ENCODE results near the gene NTM. TPM values are rescaled to one million over a fixed set of nuclear protein-coding genes. Genes with fewer than 3 reads are reported as not detected.

The NTM gene
- total RNA-seq, 1 experiment from 2014 or later = not detected

- H3K36me3 ChIP-seq (ENCODE audit: control insufficient read depth in 1 of 2, insufficient read depth in 2 of 2, low read length in 2 of 2) = no peaks in the 10 kb centered on the region
- H4K20me1 ChIP-seq (ENCODE audit: insufficient read depth) = no peaks in the 10 kb centered on the region
- TF ChIP-seq CEBPB (IDR thresholded peaks at IDR 0.05; ENCODE audit: low read depth) (no peak), POLR2AphosphoS5 (IDR thresholded peaks at IDR 0.05; ENCODE audit: low read depth, low read length) (no peak), POLR2A (IDR thresholded peaks at IDR 0.05; ENCODE audit: borderline replicate concordance, extremely low read depth, insufficient read depth, insufficient read length) (no peak), JUND (IDR thresholded peaks at IDR 0.05) (no peak), MAX (IDR thresholded peaks at IDR 0.05) (no peak)
- TF ChIP-seq, protein P1, sequence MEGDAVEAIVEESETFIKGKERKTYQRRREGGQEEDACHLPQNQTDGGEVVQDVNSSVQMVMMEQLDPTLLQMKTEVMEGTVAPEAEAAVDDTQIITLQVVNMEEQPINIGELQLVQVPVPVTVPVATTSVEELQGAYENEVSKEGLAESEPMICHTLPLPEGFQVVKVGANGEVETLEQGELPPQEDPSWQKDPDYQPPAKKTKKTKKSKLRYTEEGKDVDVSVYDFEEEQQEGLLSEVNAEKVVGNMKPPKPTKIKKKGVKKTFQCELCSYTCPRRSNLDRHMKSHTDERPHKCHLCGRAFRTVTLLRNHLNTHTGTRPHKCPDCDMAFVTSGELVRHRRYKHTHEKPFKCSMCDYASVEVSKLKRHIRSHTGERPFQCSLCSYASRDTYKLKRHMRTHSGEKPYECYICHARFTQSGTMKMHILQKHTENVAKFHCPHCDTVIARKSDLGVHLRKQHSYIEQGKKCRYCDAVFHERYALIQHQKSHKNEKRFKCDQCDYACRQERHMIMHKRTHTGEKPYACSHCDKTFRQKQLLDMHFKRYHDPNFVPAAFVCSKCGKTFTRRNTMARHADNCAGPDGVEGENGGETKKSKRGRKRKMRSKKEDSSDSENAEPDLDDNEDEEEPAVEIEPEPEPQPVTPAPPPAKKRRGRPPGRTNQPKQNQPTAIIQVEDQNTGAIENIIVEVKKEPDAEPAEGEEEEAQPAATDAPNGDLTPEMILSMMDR (IDR thresholded peaks at IDR 0.05 in 2 of 3, conservative IDR thresholded peaks at IDR 0.05 in 1 of 3; ENCODE audit: borderline replicate concordance in 1 of 3, insufficient read depth in 1 of 3, low read depth in 2 of 3, low read length in 2 of 3) = no peak
- POLR2A ChIA-PET = no interaction called here
- intact Hi-C loops (cut with micrococcal nuclease) = no loop called here
- no peak overlapping the region for H3K9ac ChIP-seq (ENCODE audit: low read length)
- RAD21 ChIA-PET (ENCODE audit: low non-redundant PET in 1 of 2, low total read pairs in 2 of 2, uncharacterized antibody in 2 of 2, unreplicated experiment in 2 of 2) = no interaction called here
- peaks cover 0 to 11% of the 10 kb centered on the region in 2 experiments; a peak in 1 of 4 replicates for H3K9me3 ChIP-seq (ENCODE audit: control insufficient read depth in 1 of 2, insufficient read depth in 1 of 2, low read depth in 1 of 2, low read length in 2 of 2)
- no peaks in the 10 kb centered on the region for H3K27me3 ChIP-seq (ENCODE audit: insufficient read depth, low read length)
- CTCF ChIA-PET = no interaction called here
- H3K27ac ChIP-seq (ENCODE audit: low read depth, low read length) = no peak overlapping the region
- H3K4me1 ChIP-seq (ENCODE audit: control insufficient read depth in 1 of 2, insufficient read depth in 2 of 2, low read length in 2 of 2) = no peaks in the 10 kb centered on the region
- DNase-seq (ENCODE audit: low read depth, low spot score) (no peak), ATAC-seq (no peak)
- BruUV-seq (replicated peaks) = no TSS peak
- H3K4me3 ChIP-seq (replicated peaks in 1 of 2; ENCODE audit: low read depth in 1 of 2, low read length in 2 of 2) = no peak overlapping the region
- H3K4me2 ChIP-seq (ENCODE audit: low read length) = no peak overlapping the region
- no peaks in the 10 kb centered on the region for H3K9me2 ChIP-seq (ENCODE audit: insufficient read depth)
- H2AFZ ChIP-seq (ENCODE audit: low read depth, low read length, poor library complexity, severe bottlenecking) = no peak overlapping the region
- no peaks in the 10 kb centered on the region for H3K79me2 ChIP-seq (ENCODE audit: insufficient read depth, low read length)
Measured at GRCh38 chr11:131392528-131393255, 22.3 kb downstream of the NTM start.

DNA sequence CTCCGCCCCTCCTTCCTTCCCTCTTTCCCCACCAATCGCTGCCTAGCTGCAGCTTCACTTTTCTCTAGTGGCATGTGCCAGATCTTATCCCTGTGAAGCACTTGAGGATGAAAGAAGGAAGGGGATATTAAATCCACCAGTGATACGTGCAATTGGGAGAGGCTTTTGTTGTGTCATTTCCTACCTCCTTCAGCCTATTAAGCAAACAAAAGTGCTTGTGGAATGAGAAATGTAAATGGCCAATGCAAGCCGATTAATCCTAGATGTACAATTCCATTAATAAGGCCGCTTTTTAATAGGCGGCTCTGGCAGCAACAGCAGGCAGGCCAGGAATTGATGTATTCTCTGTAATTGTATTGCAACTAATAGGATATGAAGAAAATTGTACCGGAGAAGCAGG, 23.3 kb downstream of the NTM start:
- RAD21 ChIA-PET (ENCODE audit: low non-redundant PET in 1 of 2, low total read pairs in 2 of 2, uncharacterized antibody in 2 of 2, unreplicated experiment in 2 of 2) = no interaction called here
- no peaks in the 10 kb centered on the region for H4K20me1 ChIP-seq (ENCODE audit: insufficient read depth)
- H3K4me2 ChIP-seq (ENCODE audit: low read length) = no peak overlapping the region
- no peak overlapping the region for H3K4me3 ChIP-seq (replicated peaks in 1 of 2; ENCODE audit: low read depth in 1 of 2, low read length in 2 of 2)
- no peaks in the 10 kb centered on the region for H3K79me2 ChIP-seq (ENCODE audit: insufficient read depth, low read length)
- peaks cover 0 to 11% of the 10 kb centered on the region in 2 experiments; a peak in 1 of 4 replicates for H3K9me3 ChIP-seq (ENCODE audit: control insufficient read depth in 1 of 2, insufficient read depth in 1 of 2, low read depth in 1 of 2, low read length in 2 of 2)
- no peak overlapping the region for H2AFZ ChIP-seq (ENCODE audit: low read depth, low read length, poor library complexity, severe bottlenecking)
- no peaks in the 10 kb centered on the region for H3K4me1 ChIP-seq (ENCODE audit: control insufficient read depth in 1 of 2, insufficient read depth in 2 of 2, low read length in 2 of 2)
- no peak overlapping the region for H3K9ac ChIP-seq (ENCODE audit: low read length)
- intact Hi-C loops (cut with micrococcal nuclease) = no loop called here
- no peak for DNase-seq (ENCODE audit: low read depth, low spot score)
- H3K36me3 ChIP-seq (ENCODE audit: control insufficient read depth in 1 of 2, insufficient read depth in 2 of 2, low read length in 2 of 2) = no peaks in the 10 kb centered on the region
- H3K9me2 ChIP-seq (ENCODE audit: insufficient read depth) = no peaks in the 10 kb centered on the region
- no peaks in the 10 kb centered on the region for H3K27me3 ChIP-seq (ENCODE audit: insufficient read depth, low read length)
- ATAC-seq = no peak
- CTCF ChIA-PET = no interaction called here
- BruUV-seq (replicated peaks) = no TSS peak
- POLR2A ChIA-PET = no interaction called here
- H3K27ac ChIP-seq (ENCODE audit: low read depth, low read length) = no peak overlapping the region
- TF ChIP-seq SIN3A (IDR thresholded peaks at IDR 0.05; ENCODE audit: low read depth) (no peak), RAD21 (IDR thresholded peaks at IDR 0.05; ENCODE audit: low read depth) (no peak), EZH2phosphoT487 (IDR thresholded peaks at IDR 0.05; ENCODE audit: borderline replicate concordance) (no peak), EGR1 (IDR thresholded peaks at IDR 0.05; ENCODE audit: low read depth) (no peak), POLR2A (IDR thresholded peaks at IDR 0.05; ENCODE audit: borderline replicate concordance, extremely low read depth, insufficient read depth, insufficient read length) (no peak), ZFX (IDR thresholded peaks at IDR 0.05) (no peak), CBX3 (IDR thresholded peaks at IDR 0.05; ENCODE audit: low read depth) (no peak), ELF1 (IDR thresholded peaks at IDR 0.05; ENCODE audit: borderline replicate concordance, low read depth) (no peak), MAX (IDR thresholded peaks at IDR 0.05) (no peak), TCF7L2 (IDR thresholded peaks at IDR 0.05; ENCODE audit: borderline replicate concordance, extremely low read depth, insufficient read depth, insufficient read length) (no peak), ZBTB33 (IDR thresholded peaks at IDR 0.05; ENCODE audit: extremely low read depth, insufficient replicate concordance, low read length) (no peak), YY1 (IDR thresholded peaks at IDR 0.05; ENCODE audit: extremely low read depth, insufficient replicate concordance, low read depth, low read length) (no peak), CEBPB (IDR thresholded peaks at IDR 0.05; ENCODE audit: low read depth) (no peak)

Data from HCT116 (cell line).